ENCODE measurements around the gene GALNT16.

DNA sequence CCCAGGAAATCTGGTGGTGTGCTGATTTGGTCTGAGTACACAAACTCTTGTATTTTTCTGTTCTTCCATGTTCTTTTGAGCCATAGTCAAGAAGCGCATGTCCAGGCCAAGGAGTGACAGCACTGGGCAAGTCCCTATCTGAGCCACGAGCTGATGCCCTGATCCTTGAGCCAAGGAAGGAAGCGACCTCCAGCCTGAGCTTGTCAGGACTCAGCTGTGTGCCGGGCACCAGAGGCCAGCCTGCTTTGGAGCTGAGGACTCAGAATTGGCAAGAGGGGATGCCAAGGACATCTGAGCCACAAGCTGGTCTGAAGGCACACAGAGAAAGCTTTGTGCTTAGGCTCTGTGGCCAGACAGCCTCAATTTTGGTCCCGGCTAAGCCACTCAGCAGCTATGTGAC, 52.6 kb downstream of the GALNT16 start:
- TF ChIP-seq, protein P1, sequence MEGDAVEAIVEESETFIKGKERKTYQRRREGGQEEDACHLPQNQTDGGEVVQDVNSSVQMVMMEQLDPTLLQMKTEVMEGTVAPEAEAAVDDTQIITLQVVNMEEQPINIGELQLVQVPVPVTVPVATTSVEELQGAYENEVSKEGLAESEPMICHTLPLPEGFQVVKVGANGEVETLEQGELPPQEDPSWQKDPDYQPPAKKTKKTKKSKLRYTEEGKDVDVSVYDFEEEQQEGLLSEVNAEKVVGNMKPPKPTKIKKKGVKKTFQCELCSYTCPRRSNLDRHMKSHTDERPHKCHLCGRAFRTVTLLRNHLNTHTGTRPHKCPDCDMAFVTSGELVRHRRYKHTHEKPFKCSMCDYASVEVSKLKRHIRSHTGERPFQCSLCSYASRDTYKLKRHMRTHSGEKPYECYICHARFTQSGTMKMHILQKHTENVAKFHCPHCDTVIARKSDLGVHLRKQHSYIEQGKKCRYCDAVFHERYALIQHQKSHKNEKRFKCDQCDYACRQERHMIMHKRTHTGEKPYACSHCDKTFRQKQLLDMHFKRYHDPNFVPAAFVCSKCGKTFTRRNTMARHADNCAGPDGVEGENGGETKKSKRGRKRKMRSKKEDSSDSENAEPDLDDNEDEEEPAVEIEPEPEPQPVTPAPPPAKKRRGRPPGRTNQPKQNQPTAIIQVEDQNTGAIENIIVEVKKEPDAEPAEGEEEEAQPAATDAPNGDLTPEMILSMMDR (IDR thresholded peaks at IDR 0.05; ENCODE audit: low read depth, low read length, poor library complexity, severe bottlenecking) = no peak
- no peak for TF ChIP-seq EZH2phosphoT487 (IDR thresholded peaks at IDR 0.05; ENCODE audit: borderline replicate concordance, low read length)

Measured in DOHH2 (cell line).